HepG2 (cell line): ENCODE data around the gene TTK.

Experiments used
- CTCF ChIP-seq: sonication (generic); formaldehyde crosslinking; IDR thresholded peaks from 2 replicates; pipeline ENCODE4 v1.5.0; 2020; ENCODE audit warnings: mild to moderate bottlenecking, missing genetic modification reagents, moderate library complexity
- DBP ChIP-seq: sonication (generic); formaldehyde crosslinking; IDR thresholded peaks from 2 replicates; pipeline ENCODE4 v1.4.0; 2020; ENCODE audit warnings: missing genetic modification reagents; ENCODE audit errors: not compliant biosample characterization
- EHMT2 ChIP-seq: fragments of 200-600 bp; sonication (generic); IDR thresholded peaks from 2 replicates; pipeline ENCODE4 v1.7.0; 2017; ENCODE audit warnings: antibody characterized with exemption, low read depth, low read length, borderline replicate concordance
- EP300 ChIP-seq, 3 experiments: sonication (generic) in 1 of 3; formaldehyde crosslinking in 1 of 3; IDR thresholded peaks; 2 replicates each; pipeline versions ENCODE4 v1.5.1 to v1.6.1; 2011 to 2020; ENCODE audit warnings: low read depth in 2 of 3, low read length in 2 of 3, borderline replicate concordance in 1 of 3, improper control_type of control experiment in 1 of 3, mild to moderate bottlenecking in 1 of 3, missing genetic modification reagents in 1 of 3, moderate library complexity in 1 of 3
- FOXK2 ChIP-seq: fragments of 450-650 bp; IDR thresholded peaks from 2 replicates; pipeline ENCODE4 v1.6.1; 2016
- U2AF1 ChIP-seq: fragments of 200-400 bp; formaldehyde crosslinking; optimal IDR thresholded peaks from 2 replicates; pipeline ENCODE3; 2017; ENCODE audit warnings: mild to moderate bottlenecking, low read depth, low read length
- ZC3H4 ChIP-seq: sonication (generic); formaldehyde crosslinking; IDR thresholded peaks from 2 replicates; pipeline ENCODE4 v1.4.0; 2020; ENCODE audit warnings: missing genetic modification reagents, borderline replicate concordance
- ZNF205 ChIP-seq: IDR thresholded peaks from 2 replicates; pipeline ENCODE4 v1.6.1; 2018; ENCODE audit warnings: missing biosample characterization, missing genetic modification reagents
- ZNF549 ChIP-seq: sonication (generic); formaldehyde crosslinking; IDR thresholded peaks from 2 replicates; pipeline ENCODE4 v1.5.0; 2020; ENCODE audit warnings: missing genetic modification reagents
- TF ChIP-seq, protein P1 (sequence below): sonication (generic); formaldehyde crosslinking; IDR thresholded peaks from 2 replicates; pipeline ENCODE4 v1.4.0; 2020; ENCODE audit warnings: missing genetic modification reagents
- TF ChIP-seq, protein P2 (sequence below): sonication (generic); formaldehyde crosslinking; IDR thresholded peaks from 2 replicates; pipeline ENCODE4 v1.8.0; 2022; ENCODE audit warnings: mild to moderate bottlenecking, missing genetic modification reagents

GRCh38 chr6:80004173-80005072, at the start of gene TTK:
- TF ChIP-seq ZNF549 (CRISPR knock-in tag): no peak
- TF ChIP-seq, protein P1, sequence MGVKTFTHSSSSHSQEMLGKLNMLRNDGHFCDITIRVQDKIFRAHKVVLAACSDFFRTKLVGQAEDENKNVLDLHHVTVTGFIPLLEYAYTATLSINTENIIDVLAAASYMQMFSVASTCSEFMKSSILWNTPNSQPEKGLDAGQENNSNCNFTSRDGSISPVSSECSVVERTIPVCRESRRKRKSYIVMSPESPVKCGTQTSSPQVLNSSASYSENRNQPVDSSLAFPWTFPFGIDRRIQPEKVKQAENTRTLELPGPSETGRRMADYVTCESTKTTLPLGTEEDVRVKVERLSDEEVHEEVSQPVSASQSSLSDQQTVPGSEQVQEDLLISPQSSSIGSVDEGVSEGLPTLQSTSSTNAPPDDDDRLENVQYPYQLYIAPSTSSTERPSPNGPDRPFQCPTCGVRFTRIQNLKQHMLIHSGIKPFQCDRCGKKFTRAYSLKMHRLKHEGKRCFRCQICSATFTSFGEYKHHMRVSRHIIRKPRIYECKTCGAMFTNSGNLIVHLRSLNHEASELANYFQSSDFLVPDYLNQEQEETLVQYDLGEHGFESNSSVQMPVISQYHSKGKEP (CRISPR knock-in tag): no peak
- TF ChIP-seq, protein P2, sequence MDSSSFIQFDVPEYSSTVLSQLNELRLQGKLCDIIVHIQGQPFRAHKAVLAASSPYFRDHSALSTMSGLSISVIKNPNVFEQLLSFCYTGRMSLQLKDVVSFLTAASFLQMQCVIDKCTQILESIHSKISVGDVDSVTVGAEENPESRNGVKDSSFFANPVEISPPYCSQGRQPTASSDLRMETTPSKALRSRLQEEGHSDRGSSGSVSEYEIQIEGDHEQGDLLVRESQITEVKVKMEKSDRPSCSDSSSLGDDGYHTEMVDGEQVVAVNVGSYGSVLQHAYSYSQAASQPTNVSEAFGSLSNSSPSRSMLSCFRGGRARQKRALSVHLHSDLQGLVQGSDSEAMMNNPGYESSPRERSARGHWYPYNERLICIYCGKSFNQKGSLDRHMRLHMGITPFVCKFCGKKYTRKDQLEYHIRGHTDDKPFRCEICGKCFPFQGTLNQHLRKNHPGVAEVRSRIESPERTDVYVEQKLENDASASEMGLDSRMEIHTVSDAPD: 0 out of 2 replicates have a peak, but pooled peaks have one; percentile 23
- no peak for TF ChIP-seq ZC3H4 (CRISPR knock-in tag)
- no peak for TF ChIP-seq CTCF (CRISPR knock-in tag)
- no peak for TF ChIP-seq ZNF205 (CRISPR knock-in tag)
- TF ChIP-seq U2AF1: no peak
- no peak for TF ChIP-seq EP300 (IDR thresholded peaks at IDR 0.05; ENCODE audit: low read depth in 2 of 2, low read length in 2 of 2)
- TF ChIP-seq EP300 (CRISPR knock-in tag; IDR thresholded peaks at IDR 0.05; ENCODE audit: borderline replicate concordance): no peak
- TF ChIP-seq DBP (CRISPR knock-in tag): no peak
- TF ChIP-seq FOXK2: no peak
- no peak for TF ChIP-seq EHMT2
